ENCODE results near the gene NCBP3. TPM values are rescaled to one million over a fixed set of nuclear protein-coding genes. Genes with fewer than 3 reads are reported as not detected.

Gene NCBP3
- total and polyA plus RNA-seq, 4 donors: 4.6 to 17.1 (median 8.3) TPM

- TF ChIP-seq TAF1 (conservative IDR thresholded peaks at IDR 0.05): no peak
- no peak for TF ChIP-seq RAD21 (IDR thresholded peaks at IDR 0.05)
- TF ChIP-seq HNF4A (conservative IDR thresholded peaks at IDR 0.05): no peak
- no peak for TF ChIP-seq FOXA1 (IDR thresholded peaks at IDR 0.05)
- no peak for TF ChIP-seq RXRA (IDR thresholded peaks at IDR 0.05)
Observed at GRCh38 chr17:3838206-3838605, 7.8 kb downstream of the NCBP3 start (continued).

GRCh38 chr17:3836551-3836950 is 9.5 kb downstream of the NCBP3 start:
- DNase-seq (ENCODE audit: low spot score): no peak
- 96% methylated on average over 10 of the region's 10 CpGs for WGBS
- H3K36me3 ChIP-seq (ENCODE audit: control insufficient read depth in 4 of 4, insufficient read depth in 3 of 4, low read depth in 1 of 4, low read length in 3 of 4): peaks cover 5 to 45% (median 25%) of the 10 kb centered on the region in 4 donors

More at GRCh38 chr17:3836551-3836950, 9.5 kb downstream of the NCBP3 start:
- no peaks in the 10 kb centered on the region for H3K27me3 ChIP-seq (ENCODE audit: control insufficient read depth in 4 of 4, insufficient read depth in 4 of 4, low read length in 3 of 4)
- H3K9me3 ChIP-seq (ENCODE audit: control insufficient read depth in 4 of 4, low read length in 3 of 4): no peaks in the 10 kb centered on the region
- H3K9ac ChIP-seq (ENCODE audit: low read depth in 1 of 2, low read length in 2 of 2): no peak overlapping the region
- H3K4me1 ChIP-seq (ENCODE audit: control insufficient read depth in 4 of 4, insufficient read depth in 4 of 4, low read length in 3 of 4): peaks cover 0 to 5% (median 0%) of the 10 kb centered on the region in 4 donors
- no peak overlapping the region for H3K27ac ChIP-seq (ENCODE audit: low read depth in 1 of 2, low read length in 2 of 2)
- H3K4me3 ChIP-seq (ENCODE audit: low read depth in 1 of 3, low read length in 3 of 3): no peak overlapping the region
- no peak for TF ChIP-seq FOXA2 (IDR thresholded peaks at IDR 0.05)
- TF ChIP-seq ZBTB33 (IDR thresholded peaks at IDR 0.05): no peak
- no peak for TF ChIP-seq RAD21 (IDR thresholded peaks at IDR 0.05)
- TF ChIP-seq EGR1 (IDR thresholded peaks at IDR 0.05; ENCODE audit: low read depth in 2 of 2): no peak
- no peak for TF ChIP-seq HNF4A (conservative IDR thresholded peaks at IDR 0.05)
- no peak for TF ChIP-seq ATF3 (IDR thresholded peaks at IDR 0.05)
- no peak for TF ChIP-seq SP1 (IDR thresholded peaks at IDR 0.05)
- no peak for TF ChIP-seq CTCF (IDR thresholded peaks at IDR 0.05; ENCODE audit: low read depth, low read length, missing input control)
- no peak for TF ChIP-seq FOXA1 (IDR thresholded peaks at IDR 0.05)
- TF ChIP-seq TAF1 (conservative IDR thresholded peaks at IDR 0.05): no peak
- no peak for TF ChIP-seq HNF4G (IDR thresholded peaks at IDR 0.05)
